GM19035 (cell line): Measurements from ENCODE around the gene NCKAP5.

Source experiments
- ATAC-seq: cut with Tn5 transposase; IDR thresholded peaks from one replicate; pipeline ENCODE4 v1.9.1; 2021; ENCODE audit not compliant: unreplicated experiment

The NCKAP5 gene

GRCh38 chr2:133360190-133360589, 208.1 kb downstream of the NCKAP5 start:
- no peak for ATAC-seq

- no peak for ATAC-seq
These were observed 215.5 kb downstream of the NCKAP5 start for GRCh38 chr2:133352719-133353118.

GRCh38 chr2:133346654-133347053, 221.6 kb downstream of the NCKAP5 start:
- no peak for ATAC-seq

- no peak for ATAC-seq
These were observed 222.6 kb downstream of the NCKAP5 start for GRCh38 chr2:133345638-133346037.

GRCh38 chr2:133344849-133345248, 223.4 kb downstream of the NCKAP5 start:
- ATAC-seq, result no peak

- ATAC-seq, result no peak
These were observed 225.3 kb downstream of the NCKAP5 start for GRCh38 chr2:133343018-133343352.

GRCh38 chr2:133342286-133343017, 225.8 kb downstream of the NCKAP5 start:
- ATAC-seq, result no peak

- no peak for ATAC-seq
These were observed 226.7 kb downstream of the NCKAP5 start for GRCh38 chr2:133341575-133341974.

- no peak for ATAC-seq
These were observed 230.0 kb downstream of the NCKAP5 start for GRCh38 chr2:133338224-133338623.

GRCh38 chr2:133334923-133335322, 233.3 kb downstream of the NCKAP5 start:
- ATAC-seq, result no peak

GRCh38 chr2:133333181-133333580, 235.1 kb downstream of the NCKAP5 start:
- no peak for ATAC-seq

GRCh38 chr2:133331436-133331835, 236.8 kb downstream of the NCKAP5 start:
- no peak for ATAC-seq

- no peak for ATAC-seq
These were observed 241.4 kb downstream of the NCKAP5 start for GRCh38 chr2:133326652-133327397.

GRCh38 chr2:133324150-133324561, 244.1 kb downstream of the NCKAP5 start:
- no peak for ATAC-seq

- ATAC-seq, result no peak
These were observed 245.4 kb downstream of the NCKAP5 start for GRCh38 chr2:133322909-133323308.

- ATAC-seq, result no peak
These were observed 251.1 kb downstream of the NCKAP5 start for GRCh38 chr2:133317178-133317577.

GRCh38 chr2:133316557-133316956, 251.7 kb downstream of the NCKAP5 start:
- no peak for ATAC-seq

GRCh38 chr2:133315280-133315679, 253.0 kb downstream of the NCKAP5 start:
- no peak for ATAC-seq

- ATAC-seq, result no peak
These were observed 253.5 kb downstream of the NCKAP5 start for GRCh38 chr2:133314795-133315194.

- no peak for ATAC-seq
These were observed 256.1 kb downstream of the NCKAP5 start for GRCh38 chr2:133312038-133312729.

- no peak for ATAC-seq
These were observed 262.0 kb downstream of the NCKAP5 start for GRCh38 chr2:133306236-133306635.

- no peak for ATAC-seq
These were observed 263.9 kb downstream of the NCKAP5 start for GRCh38 chr2:133304344-133304743.
